ENCODE measurements around the gene ISL2.

The ISL2 gene

DNA sequence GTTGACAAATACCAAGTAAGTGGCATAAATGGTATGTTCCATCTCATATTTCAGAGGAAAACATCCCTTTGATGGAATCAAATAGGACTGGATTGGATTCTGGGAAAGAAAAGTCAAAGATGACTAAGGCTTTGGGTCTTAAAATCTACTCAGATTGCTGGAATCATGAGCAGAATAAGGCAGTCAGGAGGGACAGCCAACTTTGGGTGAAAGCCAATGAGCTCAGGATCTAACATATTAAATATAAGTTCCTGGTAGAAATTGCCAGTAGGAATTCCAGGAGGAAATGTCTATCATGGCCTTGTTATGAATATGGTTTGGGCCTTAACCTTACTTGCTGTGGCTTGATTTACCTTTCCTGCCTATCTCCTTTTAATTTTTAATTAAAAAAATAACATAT lies 55.3 kb downstream of the ISL2 start:
- Histone ChIP-seq H3K4me2 (no peak overlapping the region), H3K27me3 (ENCODE audit: insufficient read depth, low read depth) (no peaks in the 10 kb centered on the region), H3K27ac (no peak overlapping the region), H2AFZ (ENCODE audit: low read depth) (no peak overlapping the region), H4K20me1 (ENCODE audit: insufficient read depth) (no peaks in the 10 kb centered on the region), H3K4me1 (ENCODE audit: low read depth, poor library complexity, severe bottlenecking) (no peaks in the 10 kb centered on the region), H3K79me2 (ENCODE audit: insufficient read depth, low read depth) (no peaks in the 10 kb centered on the region), H3K9ac (no peak overlapping the region), H3K36me3 (ENCODE audit: insufficient read depth) (no peaks in the 10 kb centered on the region), H3K4me3 (IDR thresholded peaks at IDR 0.05; ENCODE audit: insufficient read depth, low read depth, low read length) (no peak overlapping the region)
- TF ChIP-seq, protein P1, sequence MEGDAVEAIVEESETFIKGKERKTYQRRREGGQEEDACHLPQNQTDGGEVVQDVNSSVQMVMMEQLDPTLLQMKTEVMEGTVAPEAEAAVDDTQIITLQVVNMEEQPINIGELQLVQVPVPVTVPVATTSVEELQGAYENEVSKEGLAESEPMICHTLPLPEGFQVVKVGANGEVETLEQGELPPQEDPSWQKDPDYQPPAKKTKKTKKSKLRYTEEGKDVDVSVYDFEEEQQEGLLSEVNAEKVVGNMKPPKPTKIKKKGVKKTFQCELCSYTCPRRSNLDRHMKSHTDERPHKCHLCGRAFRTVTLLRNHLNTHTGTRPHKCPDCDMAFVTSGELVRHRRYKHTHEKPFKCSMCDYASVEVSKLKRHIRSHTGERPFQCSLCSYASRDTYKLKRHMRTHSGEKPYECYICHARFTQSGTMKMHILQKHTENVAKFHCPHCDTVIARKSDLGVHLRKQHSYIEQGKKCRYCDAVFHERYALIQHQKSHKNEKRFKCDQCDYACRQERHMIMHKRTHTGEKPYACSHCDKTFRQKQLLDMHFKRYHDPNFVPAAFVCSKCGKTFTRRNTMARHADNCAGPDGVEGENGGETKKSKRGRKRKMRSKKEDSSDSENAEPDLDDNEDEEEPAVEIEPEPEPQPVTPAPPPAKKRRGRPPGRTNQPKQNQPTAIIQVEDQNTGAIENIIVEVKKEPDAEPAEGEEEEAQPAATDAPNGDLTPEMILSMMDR (conservative IDR thresholded peaks at IDR 0.05; ENCODE audit: low read depth, low read length): no peak
